IPS-NIHi7 (cell line): Measurements from ENCODE around the gene POR.
A peak's percentile ranks its signal among the peaks of the same experiment; 100 is the strongest.

Experiments
- DNase-seq: peaks from one replicate; pipeline ENCODE4 v3.0.0; 2012; ENCODE audit warnings: mixed read lengths; ENCODE audit errors: extremely low spot score

Gene POR

GRCh38 chr7:75953931-75954330, 39.0 kb downstream of the POR start:
- DNase-seq: no peak

- no peak for DNase-seq
Observed at GRCh38 chr7:75955331-75955955, 40.5 kb downstream of the POR start.

GRCh38 chr7:75957021-75957736, 42.2 kb downstream of the POR start:
- peak; percentile 67 for DNase-seq

GRCh38 chr7:75958802-75959543, 44.0 kb downstream of the POR start:
- no peak for DNase-seq

GRCh38 chr7:75960372-75960771, 45.4 kb downstream of the POR start:
- no peak for DNase-seq

- DNase-seq: peak; percentile 48
Observed at GRCh38 chr7:75961218-75961617, 46.3 kb downstream of the POR start.

- DNase-seq: no peak
Observed at GRCh38 chr7:75962607-75963380, 47.8 kb downstream of the POR start.

- no peak for DNase-seq
Observed at GRCh38 chr7:75963381-75963995, 48.5 kb downstream of the POR start.

- DNase-seq: no peak
Observed at GRCh38 chr7:75965617-75966016, 50.7 kb downstream of the POR start.

- no peak for DNase-seq
Observed at GRCh38 chr7:75966190-75966961, 51.4 kb downstream of the POR start.

- DNase-seq: no peak
Observed at GRCh38 chr7:75967055-75967454, 52.1 kb downstream of the POR start.

- no peak for DNase-seq
Observed at GRCh38 chr7:75967487-75967997, 52.6 kb downstream of the POR start.

GRCh38 chr7:75968012-75968411, 53.1 kb downstream of the POR start:
- DNase-seq: no peak

GRCh38 chr7:75968561-75969001, 53.6 kb downstream of the POR start:
- DNase-seq: no peak

- DNase-seq: no peak
Observed at GRCh38 chr7:75969182-75969581, 54.2 kb downstream of the POR start.

- DNase-seq: no peak
Observed at GRCh38 chr7:75969704-75970498, 54.9 kb downstream of the POR start.

GRCh38 chr7:75971309-75971960, 56.5 kb downstream of the POR start:
- no peak for DNase-seq

- peak; percentile 64 for DNase-seq
Observed at GRCh38 chr7:75971961-75972763, 57.2 kb downstream of the POR start.
